ENCODE measurements around the gene CCDC175. TPM values are rescaled to one million over a fixed set of nuclear protein-coding genes. Genes with fewer than 3 reads are reported as not detected.

The CCDC175 gene
- total RNA-seq, 1 experiment from 2014 or later, result not detected

DNA sequence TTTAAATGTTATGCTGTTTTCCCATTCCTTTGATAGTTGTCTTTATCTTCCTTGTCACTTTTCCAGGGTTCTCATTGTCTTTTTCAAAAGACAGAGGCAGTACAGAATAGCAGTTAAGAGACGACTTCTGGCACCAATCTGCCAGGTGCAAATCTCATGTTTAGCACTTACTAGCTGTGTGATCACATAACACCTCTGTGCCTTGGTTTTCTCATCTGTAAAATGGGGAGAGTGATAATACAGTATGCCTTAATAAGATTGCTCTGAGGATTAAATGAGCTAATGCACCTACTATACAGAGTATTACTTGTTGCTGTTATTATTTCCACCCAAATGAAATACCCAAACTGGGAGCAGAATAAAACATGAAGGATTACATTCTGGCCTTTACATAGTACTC lies 116.2 kb downstream of the CCDC175 start:
- H3K36me3 ChIP-seq, result peaks cover 90% of the 10 kb centered on the region
- DNase-seq (ENCODE audit: low read depth in 1 of 2, low spot score in 2 of 2), result no peak
- no peaks in the 10 kb centered on the region for H3K9me3 ChIP-seq (replicated peaks)
- H3K27me3 ChIP-seq (replicated peaks), result no peaks in the 10 kb centered on the region
- H3K4me1 ChIP-seq (replicated peaks), result peaks cover 9% of the 10 kb centered on the region
- H3K4me3 ChIP-seq, result no peak overlapping the region
- H3K27ac ChIP-seq, result no peak overlapping the region

DNA sequence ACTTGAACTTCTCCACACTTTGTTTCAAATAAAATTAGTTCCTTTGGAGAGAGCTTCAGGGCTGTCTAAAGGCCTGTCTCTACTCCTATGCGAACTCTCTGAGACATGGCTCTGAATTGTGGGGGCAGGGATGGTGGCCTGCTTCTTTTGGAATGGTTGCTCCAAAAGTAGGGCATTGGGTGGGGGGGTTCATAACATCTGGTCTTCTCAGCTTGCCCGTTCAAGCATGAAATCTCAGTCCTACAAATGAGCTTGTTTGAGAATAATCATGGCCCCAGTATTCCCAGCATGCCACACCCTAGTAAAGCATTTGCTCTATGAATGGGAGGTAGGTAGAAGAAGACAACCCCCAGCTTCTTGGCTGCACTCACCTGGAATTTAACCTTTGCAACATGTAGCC lies 118.1 kb downstream of the CCDC175 start:
- no peak overlapping the region for H3K27ac ChIP-seq
- H3K36me3 ChIP-seq, result peaks cover 93% of the 10 kb centered on the region
- no peaks in the 10 kb centered on the region for H3K27me3 ChIP-seq (replicated peaks)
- no peak for DNase-seq (ENCODE audit: low read depth in 1 of 2, low spot score in 2 of 2)
- no peak overlapping the region for H3K4me3 ChIP-seq
- no peaks in the 10 kb centered on the region for H3K9me3 ChIP-seq (replicated peaks)
- H3K4me1 ChIP-seq (replicated peaks), result peaks cover 16% of the 10 kb centered on the region

DNA sequence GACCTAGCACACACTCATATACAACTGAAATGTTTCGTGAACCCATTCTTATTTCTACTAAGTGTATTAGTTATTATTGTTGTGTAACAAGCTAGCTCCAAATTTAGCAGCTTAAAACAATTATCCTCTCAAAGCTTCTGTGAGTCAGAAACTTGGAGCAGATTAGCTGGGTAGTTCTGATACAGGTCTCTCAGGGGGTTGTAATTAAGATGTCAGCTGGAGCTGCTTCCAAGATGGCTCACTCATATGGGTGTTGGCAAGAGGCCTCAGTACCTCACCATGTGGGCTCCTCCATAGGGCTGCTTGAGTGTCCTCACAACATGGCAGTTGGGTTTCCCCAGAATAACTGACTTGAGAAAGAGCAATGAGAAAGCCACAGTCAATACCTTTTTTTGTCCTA lies 121.2 kb downstream of the CCDC175 start:
- Histone ChIP-seq H3K36me3 (peaks cover 87% of the 10 kb centered on the region), H3K27me3 (replicated peaks) (no peaks in the 10 kb centered on the region), H3K4me3 (no peak overlapping the region), H3K4me1 (replicated peaks) (peaks cover 13% of the 10 kb centered on the region), H3K27ac (no peak overlapping the region), H3K9me3 (replicated peaks) (no peaks in the 10 kb centered on the region)
- DNase-seq (ENCODE audit: low read depth in 1 of 2, low spot score in 2 of 2), result no peak

Other genes with a start within 250 kb of the CCDC175 start
- 1.8 and 2.7 TPM in 2 replicates for gene GPR135, start 111.4 kb downstream of the CCDC175 start, total RNA-seq (2014; rRNA removed; shearing (Covaris generic))
- 58.6 and 65.9 TPM in 2 replicates for gene L3HYPDH, start 92.4 kb downstream of the CCDC175 start, total RNA-seq (2014; rRNA removed; shearing (Covaris generic))
- 112 and 116 TPM in 2 replicates for gene JKAMP, start 92.3 kb downstream of the CCDC175 start, total RNA-seq (2014; rRNA removed; shearing (Covaris generic))